Activated T-helper 9 cell treated with anti-CD3 and anti-CD28 coated beads, Interleukin-2, amount 50 U/mL, for 16 hours (primary cell): ENCODE data around the gene WDFY3.
"Not testable (repeated sequence)": the region's sequence is repeated elsewhere in the genome, so short reads cannot be mapped to it uniquely, and the experiment has no call there.

Experiments
- DNase-seq: peaks from one replicate; pipeline ENCODE4 v3.0.0-alpha.2; 2020; ENCODE audit warnings: low read depth

The WDFY3 gene

GRCh38 chr4:84708406-84709135, 257.9 kb downstream of the WDFY3 start:
- DNase-seq, result no peak

GRCh38 chr4:84706286-84706685, 260.2 kb downstream of the WDFY3 start:
- no peak for DNase-seq

- no peak for DNase-seq
Measured at GRCh38 chr4:84699001-84699671, 267.4 kb downstream of the WDFY3 start.

- no peak for DNase-seq
Measured at GRCh38 chr4:84697615-84698201, 268.8 kb downstream of the WDFY3 start.

GRCh38 chr4:84697159-84697558, 269.3 kb downstream of the WDFY3 start:
- no peak for DNase-seq

GRCh38 chr4:84691800-84692199, 274.7 kb downstream of the WDFY3 start:
- DNase-seq, result no peak

GRCh38 chr4:84691170-84691691, 275.3 kb downstream of the WDFY3 start:
- no peak for DNase-seq

- DNase-seq, result no peak
Measured at GRCh38 chr4:84690481-84690880, 276.0 kb downstream of the WDFY3 start.

- DNase-seq, result no peak
Measured at GRCh38 chr4:84689197-84689596, 277.3 kb downstream of the WDFY3 start.

GRCh38 chr4:84688605-84689004, 277.9 kb downstream of the WDFY3 start:
- no peak for DNase-seq

- no peak for DNase-seq
Measured at GRCh38 chr4:84685105-84685504, 281.4 kb downstream of the WDFY3 start.

GRCh38 chr4:84684361-84684760, 282.1 kb downstream of the WDFY3 start:
- DNase-seq, result no peak

- no peak for DNase-seq
Measured at GRCh38 chr4:84683064-84683850, 283.2 kb downstream of the WDFY3 start.

GRCh38 chr4:84682661-84683060, 283.8 kb downstream of the WDFY3 start:
- DNase-seq, result not testable (repeated sequence)

GRCh38 chr4:84681486-84682274, 284.8 kb downstream of the WDFY3 start:
- DNase-seq, result no peak

GRCh38 chr4:84680956-84681355, 285.5 kb downstream of the WDFY3 start:
- no peak for DNase-seq

- DNase-seq, result no peak
Measured at GRCh38 chr4:84678976-84679744, 287.3 kb downstream of the WDFY3 start.

GRCh38 chr4:84677995-84678394, 288.5 kb downstream of the WDFY3 start:
- no peak for DNase-seq

- no peak for DNase-seq
Measured at GRCh38 chr4:84677093-84677492, 289.4 kb downstream of the WDFY3 start.

GRCh38 chr4:84673475-84674240, 292.8 kb downstream of the WDFY3 start:
- DNase-seq, result no peak
